GM21529 (cell line): ENCODE data around the gene RBM33.

ENCODE experiments used
- ATAC-seq: cut with Tn5 transposase; IDR thresholded peaks from one replicate; pipeline ENCODE4 v1.9.1; 2021; ENCODE audit not compliant: unreplicated experiment

RBM33 gene

DNA sequence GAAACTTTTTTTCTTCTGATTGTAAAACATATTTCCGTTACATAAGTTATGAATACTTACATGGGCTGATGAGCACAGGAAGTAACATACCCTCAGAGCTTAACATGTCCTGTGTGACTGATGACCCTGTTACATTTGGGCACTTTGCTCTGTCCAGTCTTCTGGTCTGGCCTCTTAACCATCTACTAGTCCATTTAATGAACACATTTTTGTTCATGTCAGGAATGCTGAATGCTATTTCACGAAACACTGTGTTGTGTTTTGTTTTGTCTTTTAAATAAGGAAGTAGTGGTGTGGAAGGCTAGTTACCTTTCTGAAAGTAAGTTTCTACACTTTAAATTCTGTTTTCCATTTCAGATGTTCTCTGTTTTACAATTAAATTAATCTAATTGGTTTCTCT is 77.7 kb downstream of the RBM33 start:
- peak; percentile 56 for ATAC-seq

DNA sequence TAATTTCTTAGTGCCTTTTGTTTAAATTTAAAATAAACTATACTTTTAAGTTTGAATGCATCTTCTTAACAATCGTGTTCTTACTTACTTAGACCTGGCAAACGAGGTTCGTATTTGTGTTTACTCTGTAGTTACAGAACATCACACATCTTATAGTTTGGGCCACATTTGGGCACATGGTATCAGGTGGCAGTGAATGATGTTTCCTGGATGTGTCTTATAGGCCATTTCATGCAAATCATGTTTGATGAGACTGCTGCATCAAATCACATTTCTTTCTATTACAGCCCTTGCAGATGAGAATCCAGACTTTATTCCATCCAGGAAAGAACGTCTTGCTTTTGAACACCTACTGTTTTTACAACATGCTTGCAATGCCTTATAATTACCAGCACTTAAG is 78.5 kb downstream of the RBM33 start:
- no peak for ATAC-seq

DNA sequence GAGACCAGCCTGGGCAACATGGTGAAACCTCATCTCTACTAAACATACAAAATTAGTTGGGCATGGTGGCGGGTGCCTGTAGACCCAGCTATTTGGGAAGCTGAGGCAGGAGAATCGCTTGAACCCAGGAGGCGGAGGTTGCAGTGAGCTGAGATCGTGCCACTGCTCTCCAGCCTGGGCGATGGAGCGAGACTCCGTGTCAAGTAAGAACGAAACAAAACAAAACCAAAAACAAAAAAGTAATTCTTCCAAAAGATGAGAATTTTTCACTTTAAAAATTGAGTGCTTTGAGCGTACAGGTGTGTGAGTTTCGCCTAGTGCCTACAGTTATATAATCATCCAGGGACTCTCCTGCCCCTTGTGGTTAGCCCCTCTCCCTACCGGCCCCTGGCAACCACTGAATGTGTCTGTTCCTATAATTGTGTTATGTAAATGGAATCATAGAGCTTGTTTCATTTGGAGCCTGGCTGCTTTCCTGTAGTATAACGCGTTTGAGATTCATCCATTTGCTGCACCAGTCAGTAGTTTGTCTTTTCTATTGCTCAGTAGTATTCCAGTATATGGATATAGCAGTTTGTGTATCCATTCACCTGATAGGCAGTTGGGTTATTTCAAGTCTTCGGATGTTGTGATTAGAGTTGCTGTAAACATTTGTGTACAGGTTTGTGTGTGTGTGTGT is 80.0 kb downstream of the RBM33 start:
- ATAC-seq, result peak; percentile 63

DNA sequence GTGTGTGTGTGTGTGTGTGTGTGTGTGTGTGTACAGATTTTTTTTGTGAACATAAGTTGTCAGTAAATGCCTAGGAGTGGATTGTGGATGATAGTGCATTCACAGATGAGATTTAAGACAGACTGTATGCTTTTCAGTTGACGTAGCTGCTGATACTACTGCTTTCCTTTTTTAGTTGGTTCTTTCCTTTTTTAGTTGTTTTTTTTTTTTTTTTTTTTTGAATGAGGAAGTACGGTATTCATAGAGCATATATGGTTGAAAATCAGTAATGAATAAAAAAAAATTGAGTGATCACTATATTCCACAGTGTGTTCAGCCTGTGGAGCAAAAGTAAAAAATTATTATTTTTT is 80.5 kb downstream of the RBM33 start:
- ATAC-seq, result no peak

DNA sequence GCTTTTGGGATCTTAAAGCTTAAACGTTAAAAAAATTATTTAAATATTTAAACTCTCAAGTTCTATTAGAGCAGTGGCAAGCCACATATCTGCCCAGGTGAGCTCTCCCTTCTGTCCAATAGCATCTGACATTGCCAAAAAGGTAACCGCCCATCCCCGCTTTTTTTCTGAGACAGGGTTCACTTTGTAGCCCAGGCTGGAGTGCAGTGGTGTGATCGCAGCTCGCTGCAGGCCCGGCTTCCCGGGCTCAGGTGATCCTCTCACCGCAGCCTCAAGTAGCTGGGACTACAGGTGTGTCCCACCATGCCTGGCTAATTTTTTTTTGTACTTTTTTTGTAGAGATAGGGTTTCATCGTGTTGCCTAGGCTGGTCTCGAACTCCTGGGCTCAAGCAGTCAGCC is 83.2 kb downstream of the RBM33 start:
- no peak for ATAC-seq

DNA sequence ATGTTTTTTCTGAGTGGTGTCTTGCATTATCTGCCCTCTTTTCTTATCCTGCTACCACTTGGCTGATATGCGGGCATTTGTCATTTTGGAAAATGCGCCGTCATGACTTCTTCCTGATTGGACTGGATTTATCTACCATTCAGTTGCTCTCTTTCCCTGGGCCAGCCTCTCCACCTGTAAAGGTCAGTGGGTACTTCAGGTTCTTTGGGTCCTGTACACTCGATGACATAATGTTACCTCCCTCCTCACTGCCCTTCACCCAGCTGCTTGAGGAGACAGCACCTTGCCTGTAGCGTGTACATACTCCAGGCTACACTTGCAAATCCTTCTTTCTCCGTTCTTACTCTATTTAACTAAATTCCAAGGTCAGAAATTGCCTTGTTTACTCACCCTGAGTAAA is 83.7 kb downstream of the RBM33 start:
- ATAC-seq, result no peak

DNA sequence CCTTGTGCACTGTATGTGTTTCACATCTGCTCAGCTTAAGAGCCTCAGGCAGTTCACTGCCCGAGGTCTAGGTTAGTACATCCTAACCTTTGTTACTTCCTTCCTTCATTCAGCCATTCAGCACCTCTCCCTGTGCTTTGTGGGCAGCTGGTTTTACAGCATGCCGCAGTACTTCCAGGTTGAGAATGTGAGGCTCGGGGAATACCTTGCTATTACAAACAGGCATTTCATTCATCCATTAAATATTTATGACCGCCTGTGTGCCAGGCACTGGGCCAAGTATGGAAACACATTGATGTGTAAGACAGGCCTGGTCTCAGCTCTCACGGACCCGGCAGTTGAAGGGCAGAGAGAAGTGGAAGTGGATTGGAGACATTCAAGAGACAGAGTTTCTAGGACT is 85.4 kb downstream of the RBM33 start:
- no peak for ATAC-seq

DNA sequence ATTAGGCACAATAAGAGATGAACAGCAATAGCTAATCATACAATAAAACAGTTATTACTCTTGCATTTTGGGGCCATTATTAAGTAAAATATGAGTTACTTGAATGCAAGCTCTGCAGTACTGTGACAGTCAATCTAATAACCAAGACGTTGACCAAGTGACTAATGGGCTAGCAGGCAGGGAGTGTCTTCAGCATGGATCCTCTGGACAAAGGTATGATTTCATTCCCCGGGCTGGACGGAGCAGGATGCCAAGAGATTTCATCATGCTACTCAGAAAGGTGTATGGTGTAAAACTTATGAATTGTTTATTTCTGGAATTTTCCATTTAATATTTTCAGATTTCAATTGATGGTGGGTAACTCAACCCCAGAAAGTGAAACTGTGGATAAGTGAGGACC is 86.9 kb downstream of the RBM33 start:
- no peak for ATAC-seq

DNA sequence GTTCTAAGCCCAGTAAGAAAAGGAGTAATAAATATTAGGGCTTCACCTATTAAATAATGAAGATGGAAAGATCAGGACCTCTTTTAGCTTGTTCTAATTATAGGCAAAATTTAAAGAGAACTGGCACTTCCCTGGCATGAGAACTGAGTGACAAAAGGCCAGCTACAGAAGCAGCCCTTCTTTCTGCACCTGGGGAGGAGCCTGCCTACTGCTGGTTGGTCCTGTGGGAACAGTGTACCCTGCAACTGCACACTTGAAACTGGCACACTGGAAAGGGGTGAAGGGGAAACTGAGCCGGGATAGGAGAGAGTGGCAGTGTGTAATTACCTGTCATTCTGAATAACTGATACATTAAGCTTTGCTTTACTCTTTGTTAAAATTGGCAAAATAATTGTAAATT is 87.4 kb downstream of the RBM33 start:
- no peak for ATAC-seq

DNA sequence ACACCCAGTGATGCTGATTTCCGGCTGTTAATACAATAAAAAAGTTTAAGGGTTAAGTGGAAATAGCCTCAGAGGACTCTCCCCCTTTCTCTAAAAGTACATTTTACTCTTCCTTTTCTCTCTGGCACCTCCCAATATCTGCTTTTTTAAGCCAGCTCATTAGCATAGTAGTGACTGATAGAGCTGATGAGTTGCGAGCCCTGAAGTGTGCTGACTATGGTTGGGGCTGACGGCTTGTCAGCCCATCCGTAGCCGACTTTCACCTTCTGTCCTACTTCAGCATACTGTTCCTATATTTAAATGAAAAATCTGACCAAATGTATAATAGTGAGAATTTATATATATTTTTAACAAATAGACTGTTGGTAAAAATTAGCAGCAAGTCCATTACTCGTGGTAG is 87.8 kb downstream of the RBM33 start:
- no peak for ATAC-seq

DNA sequence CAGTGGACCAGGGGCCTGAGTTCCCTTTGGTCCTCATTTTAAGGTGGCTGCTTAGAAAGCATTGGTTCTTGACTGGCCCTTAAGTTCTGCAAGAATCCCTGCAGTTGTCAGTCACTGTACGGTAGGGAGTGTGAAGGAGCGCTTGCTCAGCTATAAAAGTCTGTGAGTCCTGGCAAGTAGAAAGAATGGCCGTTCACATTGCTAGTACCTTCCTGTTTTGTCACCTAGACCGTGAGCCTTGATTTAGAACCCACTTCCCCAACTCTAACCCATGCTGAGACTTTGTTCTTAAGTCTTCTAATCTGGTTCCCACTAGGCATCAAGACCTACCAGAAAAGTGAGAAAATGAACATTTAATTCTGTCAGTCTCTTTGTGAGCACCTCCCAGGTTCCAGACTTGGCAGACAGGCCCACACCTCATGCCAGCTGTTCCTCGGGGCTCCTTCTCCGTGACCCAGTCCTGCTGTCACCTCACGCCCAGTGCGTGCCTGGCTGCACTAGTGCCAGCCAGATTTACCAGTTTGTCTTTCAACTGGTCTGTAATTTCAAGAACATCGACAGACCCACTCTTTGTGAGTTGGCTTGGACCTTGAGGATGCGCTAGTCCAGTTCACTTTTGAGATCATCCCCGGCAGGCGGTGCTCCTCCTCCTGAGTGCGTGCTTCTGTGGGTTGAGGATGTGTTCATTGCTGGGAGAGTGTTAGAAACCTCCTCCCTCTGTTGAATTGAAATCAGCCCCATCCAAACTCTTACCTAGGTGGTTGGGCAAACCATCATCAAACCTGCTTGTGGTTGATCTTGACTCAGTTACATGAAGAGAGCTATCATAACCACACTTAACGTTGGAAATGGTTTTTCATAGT is 89.4 kb downstream of the RBM33 start:
- no peak for ATAC-seq

DNA sequence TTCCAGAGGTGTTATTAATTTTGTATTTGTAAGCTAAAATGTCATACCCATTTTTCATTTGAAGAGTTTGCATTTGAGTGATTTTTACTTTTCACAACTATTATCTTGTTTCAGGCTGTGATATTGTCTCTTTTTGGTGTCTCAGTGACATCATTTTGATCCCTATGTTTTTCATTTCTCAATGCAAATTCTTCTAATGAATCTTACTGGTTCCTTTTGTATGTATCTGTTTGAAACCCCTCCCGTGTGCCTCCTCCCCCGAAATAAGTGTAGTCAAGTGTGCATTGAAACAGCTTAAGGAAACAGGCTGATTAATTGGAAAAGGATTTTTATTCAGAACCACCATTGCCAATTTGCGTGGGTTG is 90.0 kb downstream of the RBM33 start:
- ATAC-seq, result no peak

DNA sequence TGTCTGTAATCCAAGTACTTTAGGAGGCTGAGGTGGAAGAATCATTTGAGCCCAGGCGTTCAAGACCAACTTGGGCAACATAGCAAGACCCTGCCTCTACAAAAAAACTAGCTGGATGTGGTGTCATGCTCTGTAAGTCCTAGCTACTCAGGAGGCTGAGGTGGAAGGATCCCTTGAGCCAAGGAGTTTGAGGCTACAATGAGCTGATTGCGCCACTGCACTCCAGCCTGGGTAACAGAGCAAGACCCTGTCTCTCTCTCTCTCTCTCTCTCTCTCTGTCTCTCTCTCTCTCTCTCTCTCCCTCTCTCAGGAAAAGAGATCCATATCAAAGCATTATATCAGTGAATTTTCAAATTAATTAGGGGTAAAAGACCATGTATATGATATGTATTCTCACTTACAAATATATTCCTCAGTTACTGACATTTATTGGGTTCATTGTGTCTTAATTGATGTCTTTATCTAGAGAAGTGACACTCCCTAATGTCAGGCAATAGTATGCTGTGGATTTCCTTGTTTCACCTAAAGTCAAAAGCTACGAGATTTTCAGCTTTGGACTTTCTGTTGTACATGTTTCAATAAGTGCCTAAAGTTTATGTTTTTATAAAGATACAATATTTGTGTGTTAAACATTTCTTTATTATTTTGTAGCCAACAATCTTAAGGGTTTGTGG is 91.1 kb downstream of the RBM33 start:
- ATAC-seq, result no peak

DNA sequence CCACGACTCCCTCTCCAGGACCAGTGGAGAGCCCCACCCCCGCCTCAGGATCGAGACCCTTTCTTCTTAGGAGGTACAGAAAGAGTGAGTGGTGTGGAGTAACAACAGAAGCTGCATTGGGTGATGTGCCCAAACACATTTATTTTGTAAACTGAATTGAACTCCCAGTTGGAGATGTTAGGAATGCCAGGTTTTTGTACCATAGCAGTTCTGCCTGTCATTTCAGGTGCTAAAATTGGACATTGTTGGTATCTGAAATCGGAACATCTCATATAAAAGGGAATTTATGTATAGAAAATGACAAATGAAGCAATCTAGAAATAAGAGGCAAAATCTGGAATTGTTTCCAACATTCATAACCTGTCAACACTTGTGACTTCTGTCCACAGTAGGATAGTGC is 93.1 kb downstream of the RBM33 start:
- ATAC-seq, result no peak

DNA sequence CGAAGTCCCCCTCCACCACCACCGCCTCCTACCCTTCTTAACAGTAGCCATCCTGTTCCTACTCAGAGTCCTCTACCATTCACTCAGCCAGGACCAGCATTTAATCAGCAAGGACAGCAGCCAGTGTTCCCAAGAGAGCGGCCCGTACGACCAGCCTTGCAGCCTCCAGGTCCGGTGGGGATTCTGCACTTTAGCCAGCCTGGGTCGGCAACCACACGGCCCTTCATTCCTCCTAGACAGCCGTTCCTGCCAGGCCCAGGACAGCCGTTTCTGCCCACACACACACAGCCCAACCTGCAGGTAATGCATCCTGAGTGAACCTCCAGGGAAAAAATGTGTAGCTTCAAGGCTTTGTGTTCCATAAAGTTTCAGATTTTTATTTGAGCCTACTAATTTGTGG is 93.6 kb downstream of the RBM33 start:
- ATAC-seq, result no peak

DNA sequence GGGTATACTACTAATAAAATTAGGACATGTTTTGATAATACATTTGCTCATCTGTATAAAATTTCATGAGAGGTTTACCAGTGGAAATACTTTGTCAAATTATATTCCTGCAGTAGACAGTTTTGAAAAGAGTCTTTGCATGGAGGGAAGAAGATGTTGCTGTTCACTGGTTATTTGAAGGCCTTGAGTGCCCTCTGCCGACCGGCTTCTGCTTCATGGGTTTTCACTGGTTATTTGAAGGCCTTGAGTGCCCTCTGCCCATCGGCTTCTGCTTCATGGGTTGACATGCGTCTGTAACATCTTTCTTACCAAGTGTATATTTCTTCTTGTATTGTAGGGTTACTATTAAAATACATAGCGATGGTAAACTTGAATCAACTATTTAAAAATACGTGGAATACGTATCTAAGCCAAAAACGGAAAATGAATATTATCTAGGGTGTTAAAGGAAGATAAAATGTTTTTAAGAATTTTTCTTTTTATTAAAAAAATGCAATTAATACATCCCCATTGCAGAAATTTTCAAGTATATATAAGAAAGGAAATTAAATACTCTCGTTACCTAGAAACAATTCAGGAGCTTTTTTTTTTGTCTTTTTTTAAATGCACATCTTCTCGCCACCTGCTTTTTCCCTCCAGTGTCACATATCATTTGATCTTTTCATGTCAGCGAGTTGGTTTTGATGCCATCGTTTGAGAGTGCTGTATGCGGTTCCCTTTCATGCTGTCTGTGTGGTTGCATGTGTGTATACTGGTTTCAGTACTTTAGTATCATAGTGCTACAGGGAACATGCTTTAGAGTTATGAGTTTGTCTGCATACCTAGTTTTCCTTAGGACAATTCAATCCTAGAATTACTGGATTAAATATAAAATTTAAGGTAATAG is 94.4 kb downstream of the RBM33 start:
- ATAC-seq, result peak; percentile 52

DNA sequence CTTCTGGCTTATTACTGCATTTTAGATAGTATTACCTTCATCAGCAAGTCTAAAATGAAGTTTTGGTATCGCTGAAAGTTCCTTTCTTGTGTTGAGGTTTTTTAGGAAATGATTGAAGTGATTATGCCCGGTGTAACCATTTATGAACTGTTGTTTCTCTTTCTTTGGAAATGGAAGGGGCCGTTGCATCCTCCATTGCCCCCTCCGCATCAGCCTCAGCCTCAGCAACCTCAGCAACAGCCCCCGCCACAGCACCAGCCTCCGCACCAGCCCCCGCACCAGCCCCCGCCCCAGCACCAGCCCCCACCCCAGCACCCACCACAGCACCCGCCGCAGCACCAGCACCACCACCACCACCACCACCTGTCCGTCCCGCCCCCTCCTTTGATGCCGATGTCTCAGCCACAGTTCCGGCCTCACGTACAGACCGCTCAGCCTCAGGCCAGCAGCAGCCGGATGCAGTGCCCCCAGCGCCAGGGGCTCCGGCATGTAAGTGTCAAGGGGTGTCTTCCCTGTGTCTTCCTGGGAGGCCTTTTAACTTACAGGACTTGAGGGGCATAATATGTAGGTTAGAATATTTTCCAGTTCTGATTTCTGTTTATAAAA is 95.2 kb downstream of the RBM33 start:
- ATAC-seq, result no peak

DNA sequence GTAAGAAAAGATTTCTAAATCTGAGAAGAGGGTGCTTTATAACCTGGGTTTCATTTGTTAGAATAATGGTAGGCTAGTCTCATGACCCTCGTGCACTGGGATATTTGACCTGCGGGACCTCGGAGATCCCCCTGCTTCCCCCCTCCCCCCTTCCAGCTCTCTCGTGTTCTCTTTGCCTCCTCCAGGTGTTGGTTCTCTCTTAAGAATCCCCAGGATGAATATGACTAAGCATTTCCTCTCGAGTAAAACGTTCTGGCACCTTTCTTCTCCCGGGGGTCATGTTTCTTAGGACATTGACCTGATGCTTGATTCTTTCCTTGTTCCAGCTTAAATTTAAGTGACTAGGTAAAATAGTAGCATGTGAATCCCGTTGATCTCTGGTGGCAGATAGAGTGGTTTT is 96.6 kb downstream of the RBM33 start:
- ATAC-seq, result peak; percentile 43

DNA sequence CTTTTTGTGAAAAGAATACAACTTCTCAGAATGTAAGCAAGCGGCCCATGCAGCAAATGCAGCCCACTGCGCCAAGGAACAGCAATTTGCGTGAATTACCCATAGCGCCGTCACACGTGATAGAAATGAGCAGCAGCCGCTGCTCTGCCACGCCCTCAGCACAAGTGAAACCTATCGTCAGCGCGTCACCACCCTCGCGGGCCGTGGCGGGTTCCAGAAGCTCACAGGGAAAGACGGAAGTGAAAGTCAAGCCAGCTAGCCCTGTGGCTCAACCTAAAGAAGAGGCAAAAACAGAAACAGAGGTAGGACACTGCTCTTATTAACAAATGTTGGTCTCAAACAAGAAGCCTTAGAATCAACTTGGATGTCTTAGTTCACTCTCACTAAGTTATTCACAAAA is 97.3 kb downstream of the RBM33 start:
- peak; percentile 57 for ATAC-seq

DNA sequence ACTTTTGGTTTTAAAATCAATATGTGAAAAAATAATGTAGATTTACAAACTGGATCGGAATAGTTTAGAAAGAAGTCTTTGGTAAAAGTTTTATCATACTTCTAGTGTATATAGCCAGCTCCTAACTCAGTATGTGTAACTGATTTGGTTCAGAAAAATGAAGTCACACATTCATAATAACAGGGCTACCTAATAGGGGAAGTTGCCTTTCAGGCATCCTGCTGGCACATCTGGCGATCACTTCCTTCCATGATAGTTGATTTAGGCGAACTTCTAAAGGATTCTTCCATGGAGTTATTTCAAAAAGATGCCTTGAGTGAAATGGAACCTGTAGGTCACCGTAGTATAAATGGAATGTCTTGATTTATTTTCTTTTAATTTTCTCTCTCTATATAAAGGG is 98.7 kb downstream of the RBM33 start:
- ATAC-seq, result no peak
